Mesendoderm (in vitro differentiated cells): ENCODE measurements around the gene CCDC188.

Experiments used
- DNase-seq: peaks from one replicate; pipeline ENCODE4 v3.0.0; 2013
- H2AK5ac ChIP-seq: 2 replicates; pipeline ENCODE4 v1.6.1; 2013; ENCODE audit warnings: low read length, inconsistent platforms
- H2BK120ac ChIP-seq: 2 replicates; pipeline ENCODE4 v1.6.1; 2013; ENCODE audit warnings: low read depth, mild to moderate bottlenecking, low read length, moderate library complexity, mixed read lengths
- H2BK15ac ChIP-seq: replicated peaks from 2 replicates; pipeline ENCODE4 v1.6.1; 2013; ENCODE audit warnings: low read depth, mild to moderate bottlenecking, moderate library complexity
- H2BK5ac ChIP-seq: 2 replicates; pipeline ENCODE4 v1.6.1; 2013; ENCODE audit warnings: low read length, inconsistent platforms
- H3K18ac ChIP-seq: 2 replicates; pipeline ENCODE4 v1.6.1; 2013; ENCODE audit warnings: mild to moderate bottlenecking, low read length, mixed read lengths
- H3K23ac ChIP-seq: one replicate; pipeline ENCODE4 v1.6.1; 2013; ENCODE audit warnings: low read length
- H3K27ac ChIP-seq: 2 replicates; pipeline ENCODE4 v1.5.1; 2013; ENCODE audit warnings: low read depth, mild to moderate bottlenecking, inconsistent platforms, low read length, moderate library complexity
- H3K27me3 ChIP-seq: 2 replicates; pipeline ENCODE4 v1.6.1; 2013; ENCODE audit warnings: low read length, control low read depth, mild to moderate bottlenecking, inconsistent platforms; ENCODE audit not compliant: insufficient read depth, poor library complexity
- H3K36me3 ChIP-seq: 2 replicates; pipeline ENCODE4 v1.6.1; 2013; ENCODE audit warnings: low read length, inconsistent platforms; ENCODE audit not compliant: control insufficient read depth, insufficient read depth
- H3K4ac ChIP-seq: one replicate; pipeline ENCODE4 v1.6.1; 2013; ENCODE audit warnings: low read depth, mild to moderate bottlenecking, low read length, moderate library complexity
- H3K4me1 ChIP-seq: 2 replicates; pipeline ENCODE4 v1.6.1; 2013; ENCODE audit warnings: low read depth, low read length, inconsistent platforms; ENCODE audit not compliant: control insufficient read depth
- H3K4me2 ChIP-seq: 2 replicates; pipeline ENCODE4 v1.6.1; 2013; ENCODE audit warnings: low read length
- H3K4me3 ChIP-seq: 2 replicates; pipeline ENCODE4 v1.5.1; 2013; ENCODE audit warnings: mild to moderate bottlenecking, low read length
- H3K56ac ChIP-seq: one replicate; pipeline ENCODE4 v1.6.1; 2013; ENCODE audit warnings: low read length
- H3K79me1 ChIP-seq: 2 replicates; pipeline ENCODE4 v1.6.1; 2013; ENCODE audit warnings: low read length, inconsistent platforms
- H3K79me2 ChIP-seq: 2 replicates; pipeline ENCODE4 v1.6.1; 2013; ENCODE audit warnings: mild to moderate bottlenecking, low read length; ENCODE audit not compliant: control insufficient read depth, insufficient read depth
- H3K9ac ChIP-seq: 2 replicates; pipeline ENCODE4 v1.6.1; 2013; ENCODE audit warnings: low read length, inconsistent platforms
- H4K5ac ChIP-seq: one replicate; pipeline ENCODE4 v1.6.1; 2013; ENCODE audit warnings: low read length
- H4K8ac ChIP-seq: one replicate; pipeline ENCODE4 v1.6.1; 2013; ENCODE audit warnings: low read depth, mild to moderate bottlenecking, control low read depth, low read length, moderate library complexity
- WGBS: extraction: QIAGEN DNeasy Blood & Tissue Kit; methylation state at CpG from one replicate; pipeline ENCODE4 v1.1.7; 2013; ENCODE audit warnings: low lambda C conversion rate, missing lambda C conversion rate; ENCODE audit not compliant: insufficient coverage; ENCODE audit errors: extremely low coverage; 5-methylcytosine and 5-hydroxymethylcytosine counted together

Gene CCDC188

DNA sequence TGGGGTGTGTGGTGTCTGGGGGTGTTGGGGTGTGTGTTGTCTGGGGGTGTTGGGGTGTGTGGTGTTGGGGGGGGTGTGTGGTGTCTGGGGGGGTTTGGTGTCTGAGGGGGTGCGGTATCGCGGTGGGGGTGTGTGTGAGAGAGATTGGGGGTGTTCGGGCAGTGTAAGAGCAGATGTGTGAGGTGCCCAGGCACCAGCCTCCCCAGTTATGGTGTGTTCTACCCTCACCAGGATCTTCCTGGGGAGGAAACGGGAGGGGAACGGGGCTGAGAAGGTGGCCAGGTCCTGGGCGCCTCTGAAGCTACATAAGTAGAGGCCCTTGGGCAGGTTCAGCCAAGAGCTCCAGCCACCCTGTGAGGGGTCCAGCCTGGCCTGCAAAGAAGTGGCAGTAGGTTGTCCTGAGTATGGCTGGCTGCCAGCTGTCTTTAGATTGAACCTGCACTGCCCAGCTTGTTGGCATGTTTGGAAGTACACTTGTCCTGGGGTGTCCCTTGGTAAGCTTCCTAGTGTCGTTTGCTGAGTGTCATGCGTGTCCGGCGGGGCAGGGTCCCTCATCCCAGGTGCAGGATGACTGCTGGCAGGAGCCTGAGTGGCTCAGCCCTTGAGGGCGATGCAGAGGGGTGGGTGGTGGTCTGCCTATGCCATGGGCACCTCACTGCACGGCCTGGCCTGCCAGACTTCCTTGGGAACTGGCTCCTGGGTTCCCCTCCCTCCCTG is 27.3 kb downstream of the CCDC188 start:
- Histone ChIP-seq H3K23ac (no peak overlapping the region), H2BK120ac (no peak overlapping the region), H4K5ac (no peak overlapping the region), H2BK15ac (no peak overlapping the region), H3K56ac (no peak overlapping the region), H3K9ac (no peak overlapping the region), H3K79me2 (peaks cover 52% of the 10 kb centered on the region), H4K8ac (no peak overlapping the region), H3K4me2 (no peak overlapping the region), H2BK5ac (no peak overlapping the region), H3K18ac (no peak overlapping the region), H3K36me3 (peaks cover 31% of the 10 kb centered on the region), H3K4me1 (peaks cover 2% of the 10 kb centered on the region), H3K27ac (no peak overlapping the region), H3K4me3 (no peak overlapping the region), H2AK5ac (no peak overlapping the region), H3K4ac (no peak overlapping the region), H3K27me3 (no peaks in the 10 kb centered on the region), H3K79me1 (peaks cover 18% of the 10 kb centered on the region)
- no CpG with 5 or more reads among the region's 13 CpGs for WGBS
- no peak for DNase-seq

DNA sequence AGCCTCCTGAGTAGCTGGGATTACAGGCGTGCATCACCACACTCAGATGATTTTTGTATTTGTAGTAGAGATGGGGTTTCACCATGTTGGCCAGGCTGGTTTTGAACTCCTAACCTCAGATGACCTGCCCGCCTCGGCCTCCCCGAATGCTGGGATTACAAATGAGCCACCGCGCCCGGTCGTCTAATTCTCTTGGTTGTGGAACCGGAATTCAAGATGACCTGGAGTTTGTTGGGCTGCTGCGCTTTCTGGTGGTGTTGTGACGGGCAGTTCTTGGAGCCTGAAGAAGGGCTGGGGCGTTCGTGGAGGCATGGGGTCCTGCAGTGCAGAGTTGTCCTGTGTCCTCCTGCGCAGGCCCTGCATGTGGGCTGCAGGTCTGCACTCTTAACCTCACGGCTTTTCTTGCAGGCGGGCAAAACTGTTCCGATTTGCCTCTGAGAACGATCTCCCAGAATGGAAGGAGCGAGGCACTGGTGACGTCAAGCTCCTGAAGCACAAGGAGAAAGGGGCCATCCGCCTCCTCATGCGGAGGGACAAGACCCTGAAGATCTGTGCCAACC is 28.9 kb downstream of the CCDC188 start:
- Histone ChIP-seq H4K8ac (no peak overlapping the region), H3K4me1 (peaks cover 2% of the 10 kb centered on the region), H3K23ac (no peak overlapping the region), H3K79me1 (peaks cover 18% of the 10 kb centered on the region), H2BK120ac (no peak overlapping the region), H3K4me3 (no peak overlapping the region), H3K36me3 (peaks cover 26% of the 10 kb centered on the region), H2BK15ac (no peak overlapping the region), H4K5ac (no peak overlapping the region), H2BK5ac (no peak overlapping the region), H3K18ac (no peak overlapping the region), H3K56ac (no peak overlapping the region), H3K9ac (no peak overlapping the region), H3K4me2 (no peak overlapping the region), H3K27me3 (no peaks in the 10 kb centered on the region), H2AK5ac (no peak overlapping the region), H3K79me2 (peaks cover 62% of the 10 kb centered on the region), H3K27ac (no peak overlapping the region), H3K4ac (no peak overlapping the region)
- DNase-seq = no peak
- WGBS = no CpG with 5 or more reads among the region's 22 CpGs

DNA sequence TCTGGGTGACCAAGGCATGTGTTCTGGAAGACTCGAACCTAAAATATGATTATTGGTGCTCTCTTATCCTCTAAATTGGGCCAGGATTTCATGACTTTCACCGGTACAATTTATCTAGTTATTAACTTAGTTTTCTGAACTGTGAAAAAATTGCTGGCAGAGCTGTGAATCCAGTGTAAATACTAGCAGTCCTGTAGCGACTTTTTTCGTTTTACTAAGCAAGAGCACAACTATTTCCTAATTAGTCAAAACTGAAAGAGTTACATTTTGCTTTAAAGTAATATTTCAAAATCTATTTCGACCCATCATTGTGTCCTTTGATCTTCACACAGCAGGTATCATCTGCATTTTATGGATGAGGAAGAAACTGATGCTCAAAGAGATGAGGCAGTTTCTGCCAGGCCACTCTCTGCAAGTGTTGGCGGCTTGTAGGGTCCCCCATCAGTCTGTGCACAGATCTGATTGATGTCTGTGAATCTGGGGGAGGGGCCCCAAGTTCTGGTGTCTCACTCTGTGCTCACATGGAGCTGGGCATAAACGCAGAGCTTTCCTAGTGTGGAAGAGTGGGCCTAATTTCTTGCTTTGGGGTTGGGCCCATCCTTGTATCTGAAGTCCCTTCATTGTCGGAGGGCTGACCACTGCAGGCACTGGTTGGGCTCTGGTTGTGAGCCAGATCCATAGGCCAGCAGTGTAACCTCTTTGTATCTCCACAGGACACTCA is 32.4 kb downstream of the CCDC188 start:
- no peak overlapping the region for H3K27ac ChIP-seq
- peak overlapping the region; percentile 89 for H3K18ac ChIP-seq
- peak overlapping the region; percentile 88 for H3K4me2 ChIP-seq
- H3K23ac ChIP-seq = peak overlapping the region; percentile 89
- no peak overlapping the region for H2BK120ac ChIP-seq
- no CpG with 5 or more reads among the region's 8 CpGs for WGBS
- no peak for DNase-seq
- H3K36me3 ChIP-seq = peaks cover 22% of the 10 kb centered on the region
- peak overlapping the region; percentile 21 for H4K5ac ChIP-seq
- H3K9ac ChIP-seq = peak overlapping the region; percentile 100
- H3K79me1 ChIP-seq = peaks cover 22% of the 10 kb centered on the region
- peak overlapping the region; percentile 99 for H3K56ac ChIP-seq
- peaks cover 2% of the 10 kb centered on the region for H3K4me1 ChIP-seq
- no peak overlapping the region for H2AK5ac ChIP-seq
- no peak overlapping the region for H2BK5ac ChIP-seq
- peak overlapping the region; percentile 90 for H3K4ac ChIP-seq
- H3K4me3 ChIP-seq = peak overlapping the region; percentile 99
- peaks cover 69% of the 10 kb centered on the region for H3K79me2 ChIP-seq
- no peaks in the 10 kb centered on the region for H3K27me3 ChIP-seq
- no peak overlapping the region for H2BK15ac ChIP-seq
- H4K8ac ChIP-seq = no peak overlapping the region

DNA sequence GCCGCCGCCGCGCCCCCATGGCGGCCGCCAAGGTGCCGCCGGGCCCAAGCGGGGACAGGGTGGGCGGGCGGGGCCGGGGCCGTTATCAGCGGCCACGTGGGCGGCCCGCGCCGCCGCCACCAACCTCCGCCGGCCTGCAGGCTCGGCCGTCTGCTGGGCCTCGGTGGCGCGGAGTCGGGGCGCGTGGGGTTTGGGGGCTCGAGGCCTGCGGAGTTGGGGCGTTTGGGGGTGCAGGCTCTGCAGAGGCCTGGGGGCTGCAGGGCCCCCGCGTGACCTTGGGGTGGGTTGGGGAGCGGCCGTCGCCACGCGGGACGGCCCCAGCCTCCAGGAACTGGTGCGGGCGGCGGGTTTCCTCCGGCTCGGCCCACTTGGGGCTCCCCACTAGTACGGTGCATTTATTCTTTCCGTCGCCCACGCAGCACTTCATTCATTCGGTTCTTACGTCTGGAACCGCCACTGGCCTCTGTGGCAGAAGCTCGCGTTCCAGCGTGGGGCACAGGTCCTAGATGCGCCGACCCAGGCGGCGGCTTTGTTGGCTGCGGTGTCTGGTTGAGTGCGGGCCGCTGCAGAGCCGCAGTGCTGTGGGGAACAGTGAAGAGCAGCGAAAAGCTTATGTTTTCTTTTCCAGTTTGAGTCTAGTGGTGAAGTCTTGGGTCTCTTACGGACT is 33.1 kb downstream of the CCDC188 start:
- Histone ChIP-seq H3K9ac (peak overlapping the region; percentile 100), H3K27me3 (no peaks in the 10 kb centered on the region), H2AK5ac (peak overlapping the region; percentile 65), H3K4me3 (peak overlapping the region; percentile 99), H3K4me2 (peak overlapping the region; percentile 88), H2BK120ac (peak overlapping the region; percentile 16), H2BK5ac (peak overlapping the region; percentile 45), H2BK15ac (no peak overlapping the region), H3K23ac (peak overlapping the region; percentile 89), H3K79me2 (peaks cover 64% of the 10 kb centered on the region), H3K18ac (peak overlapping the region; percentile 89), H3K56ac (peak overlapping the region; percentile 99), H3K4me1 (peaks cover 2% of the 10 kb centered on the region), H3K79me1 (peaks cover 22% of the 10 kb centered on the region), H3K36me3 (peaks cover 24% of the 10 kb centered on the region), H4K8ac (peak overlapping the region; percentile 59), H4K5ac (peak overlapping the region; percentile 21), H3K27ac (peak overlapping the region; percentile 52), H3K4ac (peak overlapping the region; percentile 90)
- WGBS = no CpG with 5 or more reads among the region's 66 CpGs
- peak; percentile 21 for DNase-seq

DNA sequence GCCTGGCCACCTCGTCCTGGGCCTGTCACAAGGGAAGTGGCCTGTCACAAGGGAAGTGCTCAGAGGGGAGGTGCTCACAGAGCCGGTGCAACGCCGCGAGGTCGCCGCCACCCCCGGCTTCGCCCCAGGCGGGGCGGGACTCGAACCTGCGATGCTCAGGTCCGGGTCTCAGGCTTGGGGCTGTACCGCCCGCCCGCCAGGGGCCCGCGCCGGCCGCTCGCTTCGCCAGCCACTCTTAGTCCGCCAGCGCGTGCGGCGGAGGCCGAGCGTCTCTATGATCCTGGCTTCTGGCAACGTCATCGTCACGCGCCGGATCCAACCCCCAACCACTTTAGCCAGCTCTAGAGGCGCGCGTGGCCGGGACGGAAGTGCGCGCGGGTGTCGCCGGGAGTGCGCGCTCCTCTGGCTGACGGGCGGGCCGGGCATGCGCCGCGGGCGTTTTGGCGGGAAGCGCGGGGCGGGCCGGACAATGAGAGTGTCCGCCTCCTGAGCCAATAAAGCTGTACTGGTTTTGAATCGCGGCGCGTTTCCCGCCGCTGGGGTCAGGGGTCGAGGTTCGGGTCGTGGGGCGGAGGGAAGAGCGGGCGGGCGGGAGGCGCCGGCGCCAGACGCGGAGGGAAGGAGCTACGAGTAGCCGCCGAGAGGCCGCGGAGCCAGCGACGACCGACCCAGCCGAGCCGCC is 33.8 kb downstream of the CCDC188 start, which contains the start of gene TRMT2A:
TRMT2A (minus strand) TSS at position 276 of the 682 bp plus-strand sequence. CDS start 320 bp downstream, outside the sequence.
- Histone ChIP-seq H2BK15ac (no peak within 1 kb of the TSS), H3K4me3 (peak within 1 kb of the TSS; percentile 99), H3K18ac (peak within 1 kb of the TSS; percentile 89), H3K36me3 (peaks cover 22% of the 10 kb centered on the region), H3K27me3 (no peaks in the 10 kb centered on the region), H3K4me2 (peak within 1 kb of the TSS; percentile 88), H2AK5ac (peak within 1 kb of the TSS; percentile 93), H3K56ac (peak within 1 kb of the TSS; percentile 99), H2BK5ac (peak within 1 kb of the TSS; percentile 45), H3K9ac (peak within 1 kb of the TSS; percentile 100), H3K27ac (peak within 1 kb of the TSS; percentile 52), H3K79me2 (peaks cover 58% of the 10 kb centered on the region), H3K79me1 (peaks cover 19% of the 10 kb centered on the region), H4K8ac (peak within 1 kb of the TSS; percentile 59), H2BK120ac (peak within 1 kb of the TSS; percentile 16), H3K4me1 (peaks cover 2% of the 10 kb centered on the region), H3K4ac (peak within 1 kb of the TSS; percentile 90), H4K5ac (no peak within 1 kb of the TSS), H3K23ac (peak within 1 kb of the TSS; percentile 89)
- peak; percentile 99 for DNase-seq
- no CpG with 5 or more reads among the region's 88 CpGs for WGBS
